HG02798 (cell line): ENCODE data around the gene REEP6.
"Not testable (repeated sequence)": the region's sequence is repeated elsewhere in the genome, so short reads cannot be mapped to it uniquely, and the experiment has no call there.

Experiments used
- ATAC-seq: cut with Tn5 transposase; IDR thresholded peaks from one replicate; pipeline ENCODE4 v1.9.1; 2021; ENCODE audit warnings: mild to moderate bottlenecking; ENCODE audit not compliant: unreplicated experiment, poor library complexity

The REEP6 gene

GRCh38 chr19:1505991-1506881 is 15.3 kb downstream of the REEP6 start:
- ATAC-seq: no peak

- no peak for ATAC-seq
These were observed 16.2 kb downstream of the REEP6 start for GRCh38 chr19:1507192-1507660.

- ATAC-seq: no peak
These were observed 17.0 kb downstream of the REEP6 start for GRCh38 chr19:1507763-1508506.

- ATAC-seq: no peak
These were observed 17.5 kb downstream of the REEP6 start for GRCh38 chr19:1508507-1508856.

- no peak for ATAC-seq
These were observed 18.8 kb downstream of the REEP6 start for GRCh38 chr19:1509602-1510441.

GRCh38 chr19:1510442-1510806 is 19.4 kb downstream of the REEP6 start:
- no peak for ATAC-seq

GRCh38 chr19:1510807-1511206 is 19.8 kb downstream of the REEP6 start:
- ATAC-seq: no peak

GRCh38 chr19:1511318-1512317 is 20.6 kb downstream of the REEP6 start:
- ATAC-seq: no peak

GRCh38 chr19:1512671-1513498 is 21.9 kb downstream of the REEP6 start, which contains the start of gene ADAMTSL5:
Gene ADAMTSL5 (minus strand): TSS chr19:1513019. CDS start chr19:1510943, 2,076 bp downstream.
- ATAC-seq: no peak

- no peak for ATAC-seq
These were observed 22.7 kb downstream of the REEP6 start for GRCh38 chr19:1513499-1514294.

- ATAC-seq: no peak
These were observed 23.3 kb downstream of the REEP6 start for GRCh38 chr19:1514295-1514661.

- ATAC-seq: no peak
These were observed 24.2 kb downstream of the REEP6 start for GRCh38 chr19:1514986-1515721.

- ATAC-seq: no peak
These were observed 25.4 kb downstream of the REEP6 start for GRCh38 chr19:1516395-1516753.

GRCh38 chr19:1518471-1518870 is 27.5 kb downstream of the REEP6 start:
- no peak for ATAC-seq

- not testable (repeated sequence) for ATAC-seq
These were observed 28.8 kb downstream of the REEP6 start for GRCh38 chr19:1519802-1520201.

GRCh38 chr19:1520203-1520780 is 29.3 kb downstream of the REEP6 start:
- no peak for ATAC-seq

- no peak for ATAC-seq
These were observed 30.7 kb downstream of the REEP6 start for GRCh38 chr19:1521636-1522035.
